GM18858 (cell line): Measurements from ENCODE around the gene TADA2B.

Experiments used
- ATAC-seq: cut with Tn5 transposase; IDR thresholded peaks from one replicate; pipeline ENCODE4 v1.9.1; 2021; ENCODE audit not compliant: unreplicated experiment

Gene TADA2B

DNA sequence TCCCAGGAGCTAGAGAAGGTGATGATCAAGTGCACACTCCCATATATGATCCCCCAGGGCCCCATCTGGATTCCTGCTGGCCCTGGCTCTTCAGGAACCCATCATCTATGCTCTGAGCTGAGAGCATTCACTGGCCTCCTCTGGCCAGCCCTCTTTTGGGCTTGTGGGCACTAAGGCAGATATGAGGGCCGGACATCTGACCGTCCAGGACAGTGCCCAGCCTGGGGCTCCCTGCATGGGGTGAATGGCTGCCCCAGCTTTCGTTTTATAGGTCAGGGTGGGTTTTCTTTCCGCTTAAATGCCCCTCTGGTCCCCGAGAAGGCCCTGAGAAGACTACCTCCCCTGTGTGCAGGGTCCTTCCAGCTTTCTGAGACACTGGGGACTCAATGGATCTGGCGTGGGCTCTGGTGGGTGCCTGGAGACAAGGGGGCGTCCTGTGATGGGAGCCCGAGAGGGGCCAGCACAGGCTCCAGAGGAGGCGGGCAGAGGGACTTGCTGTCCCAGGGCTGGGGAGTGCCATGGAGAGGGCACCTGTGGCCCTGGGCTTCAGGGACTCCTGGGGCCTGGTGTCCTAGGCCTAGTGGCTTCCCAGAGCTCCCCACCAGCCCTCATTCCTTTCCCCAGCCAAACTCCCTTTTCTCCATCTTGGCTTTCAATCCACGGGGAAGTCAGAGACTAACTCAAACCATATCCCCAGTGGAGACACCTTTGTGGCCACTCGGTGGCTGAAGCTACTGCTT lies 64.2 kb downstream of the TADA2B start:
- ATAC-seq = no peak
